IPS DF 6.9 (cell line): ENCODE measurements around the gene FRMD4A.
"Not testable (repeated sequence)": the region's sequence is repeated elsewhere in the genome, so short reads cannot be mapped to it uniquely, and the experiment has no call there.

ENCODE experiments used
- DNase-seq: peaks from one replicate; pipeline ENCODE4 v3.0.0-alpha.2; 2013; ENCODE audit warnings: low read depth, low spot score
- H3K27ac ChIP-seq: one replicate; pipeline ENCODE4 v1.5.1; 2013; ENCODE audit warnings: low read length, control low read depth
- H3K27me3 ChIP-seq: 2 replicates; pipeline ENCODE4 v1.6.1; 2013; ENCODE audit warnings: mild to moderate bottlenecking, low read length; ENCODE audit not compliant: control insufficient read depth, insufficient read depth
- H3K36me3 ChIP-seq: 2 replicates; pipeline ENCODE4 v1.6.1; 2013; ENCODE audit warnings: low read length; ENCODE audit not compliant: control insufficient read depth, insufficient read depth
- H3K4me1 ChIP-seq: 2 replicates; pipeline ENCODE4 v1.6.1; 2013; ENCODE audit warnings: low read length; ENCODE audit not compliant: control insufficient read depth, insufficient read depth
- H3K4me3 ChIP-seq: 2 replicates; pipeline ENCODE4 v1.5.1; 2013; ENCODE audit warnings: mild to moderate bottlenecking, low read length
- H3K9me3 ChIP-seq: 2 replicates; pipeline ENCODE4 v1.6.1; 2013; ENCODE audit warnings: low read length, inconsistent platforms; ENCODE audit not compliant: control insufficient read depth, insufficient read depth
- WGBS: extraction: QIAGEN DNeasy Blood & Tissue Kit; methylation state at CpG from one replicate; pipeline ENCODE4 v1.1.7; 2013; ENCODE audit warnings: mixed read lengths, missing lambda C conversion rate; ENCODE audit not compliant: insufficient read length, insufficient coverage; 5-methylcytosine and 5-hydroxymethylcytosine counted together

FRMD4A gene

GRCh38 chr10:13877154-13877909, 453.4 kb downstream of the FRMD4A start:
- Histone ChIP-seq H3K4me3 (no peak overlapping the region), H3K36me3 (no peaks in the 10 kb centered on the region), H3K9me3 (no peaks in the 10 kb centered on the region), H3K27me3 (no peaks in the 10 kb centered on the region), H3K4me1 (peaks cover 6% of the 10 kb centered on the region; the same call in 1 of the 2 replicates), H3K27ac (no peak overlapping the region)
- no CpG with 5 or more reads among the region's 11 CpGs for WGBS
- DNase-seq, result no peak

GRCh38 chr10:13873196-13873595, 457.5 kb downstream of the FRMD4A start:
- H3K27ac ChIP-seq, result no peak overlapping the region
- peaks cover 2% of the 10 kb centered on the region; the same call in 1 of the 2 replicates for H3K4me1 ChIP-seq
- 100% methylated on average over 1 of the region's 6 CpGs for WGBS
- H3K4me3 ChIP-seq, result no peak overlapping the region
- DNase-seq, result no peak
- no peaks in the 10 kb centered on the region for H3K27me3 ChIP-seq
- no peaks in the 10 kb centered on the region for H3K9me3 ChIP-seq
- no peaks in the 10 kb centered on the region for H3K36me3 ChIP-seq

GRCh38 chr10:13872411-13872810, 458.3 kb downstream of the FRMD4A start:
- Histone ChIP-seq H3K27ac (no peak overlapping the region), H3K9me3 (no peaks in the 10 kb centered on the region), H3K36me3 (no peaks in the 10 kb centered on the region), H3K4me1 (peaks cover 2% of the 10 kb centered on the region; the same call in 1 of the 2 replicates), H3K27me3 (no peaks in the 10 kb centered on the region), H3K4me3 (no peak overlapping the region)
- DNase-seq, result no peak
- WGBS, result no CpG with 5 or more reads among the region's 9 CpGs

- no peak for DNase-seq
- no peaks in the 10 kb centered on the region for H3K9me3 ChIP-seq
- no peak overlapping the region for H3K27ac ChIP-seq
- WGBS, result no CpG with 5 or more reads among the region's 11 CpGs
- H3K36me3 ChIP-seq, result no peaks in the 10 kb centered on the region
- no peak overlapping the region for H3K4me3 ChIP-seq
- no peaks in the 10 kb centered on the region for H3K27me3 ChIP-seq
- peaks cover 2% of the 10 kb centered on the region; the same call in 1 of the 2 replicates for H3K4me1 ChIP-seq
Observed at GRCh38 chr10:13871776-13872175, 458.9 kb downstream of the FRMD4A start.

- DNase-seq, result no peak
- no peaks in the 10 kb centered on the region for H3K9me3 ChIP-seq
- H3K4me3 ChIP-seq, result no peak overlapping the region
- peaks cover 5% of the 10 kb centered on the region; the same call in 1 of the 2 replicates for H3K4me1 ChIP-seq
- no peaks in the 10 kb centered on the region for H3K27me3 ChIP-seq
- WGBS, result no CpG with 5 or more reads among the region's 9 CpGs
- no peaks in the 10 kb centered on the region for H3K36me3 ChIP-seq
- no peak overlapping the region for H3K27ac ChIP-seq
Observed at GRCh38 chr10:13871011-13871410, 459.7 kb downstream of the FRMD4A start.

- Histone ChIP-seq H3K4me3 (no peak overlapping the region), H3K36me3 (no peaks in the 10 kb centered on the region), H3K27me3 (no peaks in the 10 kb centered on the region), H3K9me3 (no peaks in the 10 kb centered on the region), H3K4me1 (peaks cover 5% of the 10 kb centered on the region; the same call in 1 of the 2 replicates), H3K27ac (no peak overlapping the region)
- WGBS, result no CpG with 5 or more reads among the region's 12 CpGs
- no peak for DNase-seq
Observed at GRCh38 chr10:13869295-13869664, 461.4 kb downstream of the FRMD4A start.

GRCh38 chr10:13868528-13869294, 462.0 kb downstream of the FRMD4A start:
- no peak overlapping the region for H3K27ac ChIP-seq
- no peaks in the 10 kb centered on the region for H3K36me3 ChIP-seq
- peaks cover 5% of the 10 kb centered on the region; the same call in 1 of the 2 replicates for H3K4me1 ChIP-seq
- H3K4me3 ChIP-seq, result no peak overlapping the region
- no peak for DNase-seq
- WGBS, result no CpG with 5 or more reads among the region's 18 CpGs
- H3K27me3 ChIP-seq, result no peaks in the 10 kb centered on the region
- H3K9me3 ChIP-seq, result no peaks in the 10 kb centered on the region

- DNase-seq, result no peak
- Histone ChIP-seq H3K36me3 (no peaks in the 10 kb centered on the region), H3K27me3 (no peaks in the 10 kb centered on the region), H3K9me3 (no peaks in the 10 kb centered on the region), H3K27ac (no peak overlapping the region), H3K4me3 (no peak overlapping the region), H3K4me1 (peaks cover 5% of the 10 kb centered on the region; the same call in 1 of the 2 replicates)
- WGBS, result no CpG with 5 or more reads among the region's 1 CpG
Observed at GRCh38 chr10:13867822-13868221, 462.9 kb downstream of the FRMD4A start.

GRCh38 chr10:13865758-13866491, 464.8 kb downstream of the FRMD4A start:
- Histone ChIP-seq H3K27ac (no peak overlapping the region), H3K9me3 (no peaks in the 10 kb centered on the region), H3K27me3 (no peaks in the 10 kb centered on the region), H3K4me3 (no peak overlapping the region), H3K36me3 (no peaks in the 10 kb centered on the region), H3K4me1 (peaks cover 5% of the 10 kb centered on the region; the same call in 1 of the 2 replicates)
- no peak for DNase-seq
- no CpG with 5 or more reads among the region's 12 CpGs for WGBS

- not testable (repeated sequence) for H3K27ac ChIP-seq, H3K9me3 ChIP-seq, H3K27me3 ChIP-seq, H3K4me1 ChIP-seq, H3K4me3 ChIP-seq, H3K36me3 ChIP-seq, DNase-seq
- no CpG with 5 or more reads among the region's 4 CpGs for WGBS
Observed at GRCh38 chr10:13865220-13865619, 465.5 kb downstream of the FRMD4A start.
